CD4-positive, alpha-beta T cell treated with Interleukin-4 for 4 hours (primary cell): ENCODE data around the gene WBP2NL.

ENCODE experiments used
- DNase-seq: peaks from one replicate; pipeline ENCODE4 v3.0.0-alpha.2; 2020

Gene WBP2NL

GRCh38 chr22:42074132-42074811 lies 75.7 kb downstream of the WBP2NL start, which contains the start of gene PHETA2:
PHETA2 (plus strand) TSS chr22:42074248; CDS start chr22:42077294, 3,046 bp downstream.
- peak; percentile 41 for DNase-seq

- no peak for DNase-seq
These were observed 76.5 kb downstream of the WBP2NL start for GRCh38 chr22:42074846-42075676.

GRCh38 chr22:42076764-42077485 lies 78.3 kb downstream of the WBP2NL start:
- DNase-seq = no peak

GRCh38 chr22:42077486-42078125 lies 79.0 kb downstream of the WBP2NL start:
- DNase-seq = no peak
